Endothelial cell of hepatic sinusoid (primary cell): ENCODE measurements around the gene POLR1D.

Experiments
- in situ Hi-C: cut with HindIII; loops from 2 replicates; pipeline ENCODE4 v1.10.0; 2017; ENCODE audit warnings: low sequenced_read_pairs

POLR1D gene

DNA sequence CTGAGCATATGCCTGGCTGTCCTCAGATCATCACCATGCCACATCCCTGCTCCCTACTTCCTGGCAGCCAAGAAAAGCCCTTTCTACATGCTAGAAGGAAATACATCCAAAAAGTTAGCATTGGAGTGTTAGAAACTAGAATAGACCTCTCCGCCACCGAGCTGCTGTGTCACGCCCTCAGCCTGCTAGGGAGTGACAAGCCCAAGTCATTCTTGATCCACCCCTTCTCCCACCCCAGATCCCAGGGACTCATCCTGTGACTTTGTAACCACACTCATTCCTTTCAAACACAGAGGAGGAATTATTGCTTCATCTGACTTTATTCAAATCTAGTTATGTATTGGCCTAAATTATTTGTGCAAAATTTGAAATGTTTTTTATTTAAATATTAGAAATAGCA, 45.3 kb downstream of the POLR1D start:
- in situ Hi-C loops: no loop called here

DNA sequence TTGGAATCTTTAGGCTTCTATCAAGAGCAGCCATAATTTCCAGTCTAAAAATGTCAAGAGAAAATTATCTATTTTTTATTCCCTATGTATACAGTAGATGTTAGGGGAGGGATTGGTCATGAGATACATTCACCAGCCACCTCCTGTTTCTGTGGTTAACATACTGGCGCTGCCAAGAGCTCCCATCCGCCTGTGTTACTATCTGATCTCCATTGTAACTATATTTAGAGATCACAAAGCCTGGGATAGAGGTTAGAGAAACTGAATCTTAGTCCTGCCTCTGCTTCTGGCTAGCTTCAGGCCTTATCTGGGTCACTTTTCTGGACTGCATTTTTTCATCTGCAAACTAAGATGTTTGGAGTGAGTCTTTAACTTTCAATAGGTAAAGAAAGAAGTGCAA, 46.3 kb downstream of the POLR1D start:
- in situ Hi-C loops: no loop called here

DNA sequence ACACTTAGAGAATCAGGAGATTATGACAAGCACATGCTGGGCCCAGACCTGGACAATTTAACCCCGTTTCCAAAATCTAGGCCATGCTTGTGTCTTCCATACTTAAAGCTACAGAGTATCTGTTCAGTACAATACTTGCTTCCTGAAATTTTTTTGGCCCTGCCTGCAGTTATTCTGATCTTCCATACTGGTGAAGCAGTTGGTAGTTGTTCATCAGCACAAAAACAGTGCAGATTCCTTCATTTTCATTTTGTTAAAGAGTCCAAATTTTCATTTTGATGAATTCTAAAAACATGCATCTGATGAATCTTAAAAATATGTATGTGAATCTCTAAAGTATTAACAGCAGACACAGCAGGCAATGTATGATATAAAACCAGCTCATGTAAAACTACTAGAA, 49.2 kb downstream of the POLR1D start:
- in situ Hi-C loops: no loop called here

DNA sequence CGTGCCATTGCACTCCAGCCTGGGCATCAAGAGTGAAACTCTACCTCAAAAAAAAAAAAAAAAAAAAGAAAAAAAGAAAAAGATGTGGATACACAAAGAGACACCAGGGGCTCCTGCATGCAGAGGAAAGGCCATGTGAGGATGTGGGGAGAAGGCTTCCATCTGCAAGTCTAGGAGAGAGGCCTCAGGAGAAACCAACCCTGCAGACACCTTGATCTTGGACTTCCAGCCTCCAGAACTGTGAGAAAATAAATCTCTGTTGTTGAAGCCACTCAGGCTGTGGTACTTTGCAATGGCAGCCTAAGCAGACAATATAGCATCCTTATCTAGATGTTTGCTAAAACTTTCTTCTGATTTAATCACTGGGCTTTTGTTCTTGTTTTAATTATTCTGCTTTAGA, 50.3 kb downstream of the POLR1D start:
- in situ Hi-C loops: no loop called here
